Activated CD4-positive, alpha-beta memory T cell treated with anti-CD3 and anti-CD28 coated beads, Interleukin-2, amount 10 ng/mL, durations not matched to agents 7 days and 5 days (primary cell): ENCODE results near the gene THBS4. TPM values are rescaled to one million over a fixed set of nuclear protein-coding genes. Genes with fewer than 3 reads are reported as not detected.

ENCODE experiments used
- CTCF ChIA-PET: fragments of 350-600 bp; sonication (Branson Sonifier 250); formaldehyde crosslinking; loops from one replicate; lab custom pipeline; 2021; ENCODE audit warnings: antibody characterized with exemption, inconsistent platforms; lab: Charles Lee
- POLR2A ChIA-PET: fragments of 350-600 bp; sonication (Branson Sonifier 250); formaldehyde crosslinking; loops from one replicate; lab custom pipeline; 2021; ENCODE audit warnings: antibody characterized with exemption; lab: Charles Lee
- DNase-seq: peaks from one replicate; pipeline ENCODE4 v3.0.0-alpha.2; 2020
- H3K27ac Mint-ChIP-seq: one replicate; pipeline ENCODE4 v1.8.0; 2021; ENCODE audit warnings: mild to moderate bottlenecking, mixed read lengths
- H3K27me3 Mint-ChIP-seq: one replicate; pipeline ENCODE4 v1.8.0; 2021; ENCODE audit warnings: mixed read lengths
- H3K36me3 Mint-ChIP-seq: one replicate; pipeline ENCODE4 v1.8.0; 2021; ENCODE audit warnings: low read depth, mixed read lengths
- H3K4me1 Mint-ChIP-seq: one replicate; pipeline ENCODE4 v1.8.0; 2021; ENCODE audit warnings: mixed read lengths
- H3K4me3 Mint-ChIP-seq: one replicate; pipeline ENCODE4 v1.8.0; 2021; ENCODE audit warnings: mild to moderate bottlenecking, mixed read lengths
- H3K9me3 Mint-ChIP-seq: one replicate; pipeline ENCODE4 v1.8.0; 2021; ENCODE audit warnings: mixed read lengths
- total RNA-seq, 2 experiments: library from RNA; stranded (reverse); gene quantifications; one replicate each; pipeline ENCODE4 v1.2.3, GENCODE V29; 2021

The THBS4 gene
- total RNA-seq, 2 experiments from 2014 or later: 2.2 to 3.6 TPM

GRCh38 chr5:80114860-80115259 lies 79.7 kb downstream of the THBS4 start:
- peaks cover 43% of the 10 kb centered on the region for H3K36me3 Mint-ChIP-seq
- H3K9me3 Mint-ChIP-seq: peaks cover 19% of the 10 kb centered on the region
- ChIA-PET POLR2A (no interaction called here), CTCF (no interaction called here)
- H3K27me3 Mint-ChIP-seq: no peaks in the 10 kb centered on the region
- H3K4me3 Mint-ChIP-seq: no peak overlapping the region
- H3K4me1 Mint-ChIP-seq: peaks cover 19% of the 10 kb centered on the region
- DNase-seq: no peak
- no peak overlapping the region for H3K27ac Mint-ChIP-seq

- Mint-ChIP-seq H3K36me3 (peaks cover 46% of the 10 kb centered on the region), H3K27me3 (no peaks in the 10 kb centered on the region), H3K27ac (no peak overlapping the region), H3K4me1 (peaks cover 19% of the 10 kb centered on the region), H3K9me3 (peaks cover 19% of the 10 kb centered on the region), H3K4me3 (no peak overlapping the region)
- no peak for DNase-seq
- POLR2A ChIA-PET: no interaction called here
- CTCF ChIA-PET: interaction anchor here (0.8 kb wide), 1 partner anchor 123 kb away, joined by 3 read pairs; no protein-coding TSS in a partner anchor
Observed at GRCh38 chr5:80116000-80116399, 80.9 kb downstream of the THBS4 start.

DNA sequence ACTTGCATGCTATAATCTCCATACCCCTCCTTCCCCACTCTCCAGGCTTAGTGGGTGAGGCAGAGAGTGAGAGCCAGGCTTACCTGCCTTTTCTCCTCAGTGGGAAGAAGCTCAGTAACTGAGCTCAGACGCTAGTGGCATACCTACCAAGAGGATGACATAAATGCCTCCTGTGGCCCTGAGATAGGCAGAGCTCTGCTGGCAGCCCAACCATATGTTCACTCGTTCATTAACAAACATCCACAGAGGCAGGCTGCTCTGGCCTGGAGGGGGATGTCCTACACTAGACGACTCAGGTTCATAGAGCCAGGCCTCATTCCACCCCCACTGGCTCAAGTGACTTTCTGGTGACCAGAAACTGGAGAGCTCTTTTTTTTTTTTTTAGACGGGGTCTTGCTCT lies 81.3 kb downstream of the THBS4 start:
- POLR2A ChIA-PET: interaction anchor here (1.5 kb wide), 1 partner anchor 10 kb away, joined by 14 read pairs; no protein-coding TSS in a partner anchor

DNA sequence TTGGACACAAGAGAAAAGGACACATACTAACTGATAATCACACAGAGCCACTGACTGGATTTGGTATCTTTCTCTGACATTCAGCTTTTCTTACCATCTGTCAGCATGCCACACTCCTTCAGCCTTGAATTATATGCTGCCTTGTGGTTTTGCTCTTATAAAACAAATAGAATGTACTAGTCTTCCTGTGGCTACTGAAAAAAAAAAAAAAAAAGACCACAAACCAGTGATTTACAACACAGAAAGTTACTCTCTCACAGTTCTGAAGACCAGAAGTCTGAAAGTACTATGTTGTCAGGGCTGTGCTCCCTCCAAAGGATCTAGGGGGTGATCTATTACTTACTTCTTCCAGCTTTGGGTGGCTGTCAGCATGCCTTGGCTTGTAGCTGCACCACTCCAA lies 82.3 kb downstream of the THBS4 start:
- Mint-ChIP-seq H3K4me1 (peaks cover 20% of the 10 kb centered on the region), H3K27me3 (no peaks in the 10 kb centered on the region), H3K9me3 (peaks cover 22% of the 10 kb centered on the region), H3K36me3 (peaks cover 50% of the 10 kb centered on the region), H3K27ac (peak overlapping the region; percentile 66), H3K4me3 (no peak overlapping the region)
- no peak for DNase-seq
- POLR2A ChIA-PET: interaction anchor here (0.7 to 1.5 kb wide), 4 partner anchors 9 to 139 kb away, joined by 3 to 14 read pairs (median 4); partner anchors contain the start of gene SERINC5
- CTCF ChIA-PET: interaction anchor here (0.5 to 3.4 kb wide), 4 partner anchors 9 to 157 kb away, joined by 4 to 10 read pairs (median 6); no protein-coding TSS in a partner anchor

More for the DNA sequence above, 81.3 kb downstream of the THBS4 start:
- peaks cover 19% of the 10 kb centered on the region for H3K4me1 Mint-ChIP-seq
- peaks cover 46% of the 10 kb centered on the region for H3K36me3 Mint-ChIP-seq
- peaks cover 19% of the 10 kb centered on the region for H3K9me3 Mint-ChIP-seq
- DNase-seq: no peak
- no peaks in the 10 kb centered on the region for H3K27me3 Mint-ChIP-seq
- H3K4me3 Mint-ChIP-seq: no peak overlapping the region
- CTCF ChIA-PET: interaction anchor here (0.5 to 3.4 kb wide), 4 partner anchors 10 to 195 kb away, joined by 3 to 10 read pairs (median 4); no protein-coding TSS in a partner anchor
- H3K27ac Mint-ChIP-seq: no peak overlapping the region

GRCh38 chr5:80119372-80119771 lies 84.2 kb downstream of the THBS4 start:
- no peak for DNase-seq
- no peak overlapping the region for H3K27ac Mint-ChIP-seq
- POLR2A ChIA-PET: no interaction called here
- H3K27me3 Mint-ChIP-seq: no peaks in the 10 kb centered on the region
- H3K4me3 Mint-ChIP-seq: no peak overlapping the region
- peaks cover 46% of the 10 kb centered on the region for H3K36me3 Mint-ChIP-seq
- CTCF ChIA-PET: interaction anchor here (1.2 to 3.4 kb wide), 2 partner anchors 17 to 27 kb away, joined by 4 to 10 read pairs; no protein-coding TSS in a partner anchor
- H3K4me1 Mint-ChIP-seq: peaks cover 29% of the 10 kb centered on the region
- H3K9me3 Mint-ChIP-seq: peaks cover 15% of the 10 kb centered on the region

- CTCF ChIA-PET: interaction anchor here (2.0 kb wide), 1 partner anchor 14 kb away, joined by 6 read pairs; no protein-coding TSS in a partner anchor
- POLR2A ChIA-PET: interaction anchor here (1.1 to 1.8 kb wide), 2 partner anchors 9 to 133 kb away, joined by 3 to 10 read pairs; partner anchors contain the start of gene SERINC5
- H3K9me3 Mint-ChIP-seq: peaks cover 8% of the 10 kb centered on the region
- H3K27ac Mint-ChIP-seq: no peak overlapping the region
- H3K4me3 Mint-ChIP-seq: no peak overlapping the region
- H3K36me3 Mint-ChIP-seq: peaks cover 40% of the 10 kb centered on the region
- H3K4me1 Mint-ChIP-seq: peaks cover 41% of the 10 kb centered on the region
- no peak for DNase-seq
- no peaks in the 10 kb centered on the region for H3K27me3 Mint-ChIP-seq
Observed at GRCh38 chr5:80122579-80122978, 87.4 kb downstream of the THBS4 start.

GRCh38 chr5:80124121-80124918 lies 89.2 kb downstream of the THBS4 start:
- no peak overlapping the region for H3K27ac Mint-ChIP-seq
- no peak for DNase-seq
- ChIA-PET POLR2A (interaction anchor here (1.1 to 2.6 kb wide), 3 partner anchors 16 to 150 kb away, joined by 3 to 29 read pairs (median 10); partner anchors contain the start of gene SERINC5), CTCF (interaction anchor here (1.8 to 2.0 kb wide), 2 partner anchors 12 to 41 kb away, joined by 4 to 6 read pairs; no protein-coding TSS in a partner anchor)
- peaks cover 7% of the 10 kb centered on the region for H3K9me3 Mint-ChIP-seq
- no peaks in the 10 kb centered on the region for H3K27me3 Mint-ChIP-seq
- peaks cover 39% of the 10 kb centered on the region for H3K36me3 Mint-ChIP-seq
- H3K4me1 Mint-ChIP-seq: peaks cover 38% of the 10 kb centered on the region
- H3K4me3 Mint-ChIP-seq: no peak overlapping the region

GRCh38 chr5:80125022-80125961 lies 90.1 kb downstream of the THBS4 start:
- H3K9me3 Mint-ChIP-seq: peaks cover 7% of the 10 kb centered on the region
- no peak for DNase-seq
- peak overlapping the region; percentile 75 for H3K27ac Mint-ChIP-seq
- CTCF ChIA-PET: interaction anchor here (0.9 to 2.1 kb wide), 10 partner anchors 8 to 183 kb away, joined by 3 to 18 read pairs (median 4); partner anchors contain the start of gene SERINC5
- POLR2A ChIA-PET: interaction anchor here (0.7 to 3.2 kb wide), 17 partner anchors 8 to 282 kb away, joined by 3 to 44 read pairs (median 6); partner anchors contain the start of genes SERINC5 and ZFYVE16
- no peaks in the 10 kb centered on the region for H3K27me3 Mint-ChIP-seq
- peaks cover 37% of the 10 kb centered on the region for H3K36me3 Mint-ChIP-seq
- peaks cover 38% of the 10 kb centered on the region for H3K4me1 Mint-ChIP-seq
- peak overlapping the region; percentile 1 for H3K4me3 Mint-ChIP-seq

DNA sequence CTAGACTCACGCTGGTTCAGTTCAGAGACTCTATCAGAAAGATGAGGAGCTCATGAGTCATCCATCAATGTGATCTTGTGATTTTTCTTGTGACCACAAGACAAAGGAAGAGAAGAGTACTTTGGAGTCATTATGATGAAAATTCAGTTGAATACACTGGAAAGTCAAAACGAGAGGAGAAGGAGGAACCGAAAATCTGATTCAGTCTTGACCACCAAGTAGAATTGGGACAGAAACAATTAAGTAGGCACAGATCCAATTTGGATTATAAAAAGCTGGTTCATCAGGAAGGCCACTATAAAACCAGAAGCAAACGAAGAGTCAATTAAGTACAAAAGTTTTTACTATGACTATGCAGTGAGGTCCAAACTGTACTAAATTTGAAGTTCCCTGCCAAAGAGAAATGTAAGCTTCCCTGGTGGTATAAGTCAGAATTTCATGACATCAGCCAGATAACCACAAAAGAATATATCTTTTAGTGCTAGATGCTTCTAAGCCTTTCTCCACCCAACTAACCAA lies 90.9 kb downstream of the THBS4 start:
- H3K4me1 Mint-ChIP-seq: peaks cover 38% of the 10 kb centered on the region

GRCh38 chr5:80127116-80127552 lies 92.0 kb downstream of the THBS4 start:
- Mint-ChIP-seq H3K4me3 (no peak overlapping the region), H3K36me3 (peaks cover 54% of the 10 kb centered on the region), H3K27me3 (no peaks in the 10 kb centered on the region), H3K9me3 (peaks cover 18% of the 10 kb centered on the region), H3K27ac (no peak overlapping the region), H3K4me1 (peaks cover 38% of the 10 kb centered on the region)
- no peak for DNase-seq
- ChIA-PET POLR2A (interaction anchor here (1.0 to 3.2 kb wide), 7 partner anchors 9 to 179 kb away, joined by 3 to 44 read pairs (median 8); no protein-coding TSS in a partner anchor), CTCF (interaction anchor here (1.3 to 2.1 kb wide), 3 partner anchors 9 to 35 kb away, joined by 3 to 16 read pairs (median 5); no protein-coding TSS in a partner anchor)

More for the DNA sequence above, 90.9 kb downstream of the THBS4 start:
- DNase-seq: no peak
- peak overlapping the region; percentile 1 for H3K4me3 Mint-ChIP-seq
- peak overlapping the region; percentile 75 for H3K27ac Mint-ChIP-seq
- H3K9me3 Mint-ChIP-seq: peaks cover 14% of the 10 kb centered on the region
- H3K27me3 Mint-ChIP-seq: no peaks in the 10 kb centered on the region
- POLR2A ChIA-PET: interaction anchor here (0.7 to 3.2 kb wide), 19 partner anchors 9 to 282 kb away, joined by 3 to 44 read pairs (median 4); partner anchors contain the start of genes SERINC5 and ZFYVE16
- H3K36me3 Mint-ChIP-seq: peaks cover 44% of the 10 kb centered on the region
- CTCF ChIA-PET: interaction anchor here (0.9 to 2.1 kb wide), 10 partner anchors 9 to 182 kb away, joined by 3 to 18 read pairs (median 4); partner anchors contain the start of gene SERINC5

- Mint-ChIP-seq H3K27ac (no peak overlapping the region), H3K36me3 (peaks cover 58% of the 10 kb centered on the region), H3K4me1 (peaks cover 39% of the 10 kb centered on the region), H3K9me3 (peaks cover 17% of the 10 kb centered on the region), H3K27me3 (no peaks in the 10 kb centered on the region), H3K4me3 (no peak overlapping the region)
- CTCF ChIA-PET: interaction anchor here (1.3 kb wide), 1 partner anchor 36 kb away, joined by 3 read pairs; no protein-coding TSS in a partner anchor
- DNase-seq: no peak
- POLR2A ChIA-PET: interaction anchor here (0.8 to 3.2 kb wide), 3 partner anchors 8 to 127 kb away, joined by 3 to 44 read pairs (median 4); partner anchors contain the start of gene SERINC5
Observed at GRCh38 chr5:80128141-80128540, 93.0 kb downstream of the THBS4 start.
